Osteoblast (primary cell): ENCODE data around the gene ADCY4. TPM values are rescaled to one million over a fixed set of nuclear protein-coding genes. Genes with fewer than 3 reads are reported as not detected.
A peak's percentile ranks its signal among the peaks of the same experiment; 100 is the strongest.

Experiments used
- DNase-seq: peaks from one replicate; pipeline ENCODE4 v3.0.0; 2011; ENCODE audit warnings: low spot score, mixed read lengths; ENCODE audit not compliant: insufficient read length; ENCODE audit errors: missing footprints
- H2AFZ ChIP-seq: 2 replicates; pipeline ENCODE4 v1.6.0; 2011; ENCODE audit warnings: mild to moderate bottlenecking, low read length
- H3K27ac ChIP-seq: 2 replicates; pipeline ENCODE4 v1.5.1; 2011; ENCODE audit warnings: mild to moderate bottlenecking, low read depth, low read length, moderate library complexity
- H3K27me3 ChIP-seq: 2 replicates; pipeline ENCODE4 v1.6.0; 2012; ENCODE audit warnings: mild to moderate bottlenecking, control low read depth, inconsistent platforms, low read length, moderate library complexity; ENCODE audit not compliant: insufficient read depth
- H3K36me3 ChIP-seq: 2 replicates; pipeline ENCODE4 v1.5.1; 2011; ENCODE audit warnings: mild to moderate bottlenecking, low read length, control low read depth, moderate library complexity; ENCODE audit not compliant: insufficient read depth
- H3K4me1 ChIP-seq: 2 replicates; pipeline ENCODE4 v1.5.1; 2011; ENCODE audit warnings: mild to moderate bottlenecking, low read length, control low read depth, moderate library complexity; ENCODE audit not compliant: insufficient read depth
- H3K4me2 ChIP-seq: 2 replicates; pipeline ENCODE4 v1.6.0; 2011; ENCODE audit warnings: mild to moderate bottlenecking, low read length; ENCODE audit not compliant: insufficient read depth
- H3K4me3 ChIP-seq: fragments of 200-600 bp; sonication (generic); 3 replicates; pipeline ENCODE4 v1.5.1; 2012; ENCODE audit warnings: mild to moderate bottlenecking, low read length, inconsistent platforms; ENCODE audit not compliant: insufficient read depth
- H3K79me2 ChIP-seq: 2 replicates; pipeline ENCODE4 v1.6.0; 2012; ENCODE audit warnings: mild to moderate bottlenecking, low read length, control low read depth, inconsistent platforms; ENCODE audit not compliant: insufficient read depth
- H3K9me3 ChIP-seq: 2 replicates; pipeline ENCODE4 v1.5.1; 2011; ENCODE audit warnings: low read depth, low read length, control low read depth
- H4K20me1 ChIP-seq: 2 replicates; pipeline ENCODE4 v1.6.0; 2012; ENCODE audit warnings: mild to moderate bottlenecking, low read length, control low read depth; ENCODE audit not compliant: insufficient read depth
- CTCF ChIP-seq: IDR thresholded peaks from 2 replicates; pipeline ENCODE4 v1.5.1; 2011; ENCODE audit warnings: mild to moderate bottlenecking, low read depth, low read length, moderate library complexity; ENCODE audit errors: extremely low read depth
- total RNA-seq: library from RNA; depleted of rRNA; stranded (reverse); fragments of >200 nt; gene quantifications from 2 replicates; pipeline ENCODE4 v1.2.3, GENCODE V29; 2012

Gene ADCY4
- total RNA-seq = 17.7 and 18.8 TPM in 2 replicates

- Histone ChIP-seq H4K20me1 (no peaks in the 10 kb centered on the region), H3K27me3 (no peaks in the 10 kb centered on the region), H3K9me3 (no peaks in the 10 kb centered on the region), H3K4me1 (peaks cover 31% of the 10 kb centered on the region), H3K4me3 (peak within 1 kb of the TSS; percentile 79), H3K79me2 (peaks cover 4% of the 10 kb centered on the region), H3K36me3 (no peaks in the 10 kb centered on the region), H2AFZ (peak within 1 kb of the TSS; percentile 78), H3K4me2 (peak within 1 kb of the TSS; percentile 93), H3K27ac (peak within 1 kb of the TSS; percentile 54)
- TF ChIP-seq CTCF = no peak
- peak; percentile 92 for DNase-seq
Measured at GRCh38 chr14:24334431-24335291, at the start of gene ADCY4. Gene ADCY4 (minus strand): TSS chr14:24335071. CDS start chr14:24334652, 419 bp downstream.

GRCh38 chr14:24384169-24384568 lies 49.3 kb upstream of the ADCY4 start:
- no peaks in the 10 kb centered on the region for H3K79me2 ChIP-seq
- TF ChIP-seq CTCF = no peak
- no peak overlapping the region for H3K4me2 ChIP-seq
- H4K20me1 ChIP-seq = no peaks in the 10 kb centered on the region
- no peaks in the 10 kb centered on the region for H3K4me1 ChIP-seq
- H2AFZ ChIP-seq = no peak overlapping the region
- no peak overlapping the region for H3K4me3 ChIP-seq
- DNase-seq = no peak
- H3K27me3 ChIP-seq = no peaks in the 10 kb centered on the region
- no peaks in the 10 kb centered on the region for H3K9me3 ChIP-seq
- no peak overlapping the region for H3K27ac ChIP-seq
- no peaks in the 10 kb centered on the region for H3K36me3 ChIP-seq

- no peak for TF ChIP-seq CTCF
- Histone ChIP-seq H3K4me1 (no peaks in the 10 kb centered on the region), H3K79me2 (no peaks in the 10 kb centered on the region), H3K27ac (no peak overlapping the region), H3K27me3 (no peaks in the 10 kb centered on the region), H3K36me3 (peaks cover 20% of the 10 kb centered on the region), H3K4me3 (no peak overlapping the region), H2AFZ (no peak overlapping the region), H3K9me3 (no peaks in the 10 kb centered on the region), H4K20me1 (peaks cover 9% of the 10 kb centered on the region), H3K4me2 (no peak overlapping the region)
- no peak for DNase-seq
Measured at GRCh38 chr14:24382064-24382371, 47.1 kb upstream of the ADCY4 start.

- Histone ChIP-seq H3K36me3 (peaks cover 25% of the 10 kb centered on the region), H3K79me2 (no peaks in the 10 kb centered on the region), H3K4me3 (no peak overlapping the region), H4K20me1 (peaks cover 14% of the 10 kb centered on the region), H3K27ac (no peak overlapping the region), H3K9me3 (no peaks in the 10 kb centered on the region), H2AFZ (no peak overlapping the region), H3K4me1 (no peaks in the 10 kb centered on the region), H3K27me3 (no peaks in the 10 kb centered on the region), H3K4me2 (no peak overlapping the region)
- TF ChIP-seq CTCF = no peak
- DNase-seq = no peak
Measured at GRCh38 chr14:24381363-24382063, 46.6 kb upstream of the ADCY4 start.
